ENCODE measurements around the gene SLC7A5.
"Not testable (repeated sequence)": the region's sequence is repeated elsewhere in the genome, so short reads cannot be mapped to it uniquely, and the experiment has no call there.

SLC7A5 gene

DNA sequence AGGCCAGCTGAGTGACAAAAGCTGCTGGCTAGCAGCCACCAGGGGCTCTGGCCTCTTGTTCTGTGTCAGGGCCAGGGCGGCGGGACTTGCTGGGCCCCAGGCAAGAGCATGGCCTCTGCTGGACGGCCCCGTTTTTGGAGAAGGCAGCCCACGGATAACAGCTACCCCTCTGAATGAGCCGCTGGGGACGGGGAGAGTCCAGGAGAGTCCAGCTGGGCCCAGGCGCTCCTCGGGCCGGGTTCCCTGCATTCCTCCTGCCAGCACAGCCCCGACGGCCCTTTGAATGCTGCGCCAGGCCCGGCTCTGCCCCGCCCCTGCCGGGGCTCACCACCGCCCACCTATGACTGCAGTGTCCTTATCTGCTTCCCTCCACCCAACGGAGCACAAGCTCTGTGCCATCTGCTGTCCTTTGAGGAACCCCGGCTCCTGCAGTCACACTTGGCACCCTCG is 33.4 kb downstream of the SLC7A5 start:
- no peak for DNase-seq

DNA sequence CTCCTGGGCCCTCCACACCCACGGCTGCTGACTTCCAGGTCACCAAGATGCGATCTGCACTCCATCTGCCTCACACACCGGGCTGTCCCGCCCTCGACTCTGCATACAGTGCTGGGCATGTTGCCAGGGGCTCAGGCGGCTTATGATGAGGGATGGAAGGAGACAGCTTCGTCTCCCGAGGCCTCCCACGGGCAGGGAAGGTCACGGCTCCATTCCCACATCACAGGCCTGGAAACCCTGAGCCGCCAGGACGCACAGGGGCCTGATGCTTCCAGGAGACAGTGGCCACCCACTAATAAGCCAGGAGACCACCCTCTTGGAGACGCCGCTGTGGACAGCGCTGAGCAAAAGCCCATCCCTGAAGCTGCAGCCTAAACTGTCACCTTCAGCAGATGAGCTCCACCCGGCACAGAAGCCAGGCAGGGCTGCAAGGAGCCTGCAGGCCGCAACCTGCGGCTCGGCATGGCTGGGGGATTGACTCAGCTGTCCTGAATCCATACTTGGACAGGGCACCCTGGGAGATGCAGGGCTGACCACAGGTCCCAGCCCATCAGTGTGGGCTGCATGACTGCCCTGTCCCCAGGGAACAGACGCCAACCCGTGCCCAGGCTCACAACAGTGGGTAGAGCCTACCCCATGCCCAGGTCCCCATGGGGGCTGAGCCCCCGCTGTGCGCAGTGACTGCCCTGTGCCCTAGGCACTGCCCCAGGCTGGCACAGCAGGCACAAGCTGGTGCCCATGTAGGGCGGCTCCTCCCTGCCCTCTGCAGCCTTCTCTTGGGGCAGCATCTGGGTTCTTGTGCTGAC is 34.4 kb downstream of the SLC7A5 start:
- peak in 1 of 56 donors; percentile 19 for DNase-seq

DNA sequence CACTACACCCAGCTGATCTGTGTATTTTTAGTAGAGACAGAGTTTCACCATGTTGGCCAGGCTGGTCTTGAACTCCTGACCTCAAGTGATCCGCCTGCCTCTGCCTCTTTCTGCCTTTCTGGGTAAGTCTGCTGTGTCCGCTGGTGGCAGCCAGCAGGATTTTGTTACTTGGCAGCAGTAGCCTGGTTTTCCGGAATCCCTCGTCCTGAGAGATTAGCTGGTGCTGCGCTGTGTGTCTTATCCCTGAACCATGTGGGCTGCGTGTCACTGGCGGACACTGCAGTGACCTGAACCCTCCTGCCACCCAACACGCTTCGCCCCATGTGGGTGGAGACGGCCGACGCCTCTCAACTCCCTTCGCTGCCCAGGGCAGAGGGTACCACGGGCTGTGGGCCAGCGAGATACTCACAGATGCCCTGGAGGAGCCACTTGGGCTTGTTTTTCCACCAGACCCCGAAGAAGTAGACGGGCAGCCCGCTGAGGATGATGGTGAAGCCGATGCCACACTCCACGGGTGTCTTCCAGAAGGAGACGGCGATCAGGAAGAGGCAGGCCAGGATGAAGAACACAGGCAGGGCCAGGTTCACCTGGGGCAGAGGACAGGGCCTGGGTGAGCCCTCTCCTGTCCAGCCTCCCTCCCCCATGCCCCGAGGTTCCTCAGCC is 35.2 kb downstream of the SLC7A5 start:
- no peak for DNase-seq

DNA sequence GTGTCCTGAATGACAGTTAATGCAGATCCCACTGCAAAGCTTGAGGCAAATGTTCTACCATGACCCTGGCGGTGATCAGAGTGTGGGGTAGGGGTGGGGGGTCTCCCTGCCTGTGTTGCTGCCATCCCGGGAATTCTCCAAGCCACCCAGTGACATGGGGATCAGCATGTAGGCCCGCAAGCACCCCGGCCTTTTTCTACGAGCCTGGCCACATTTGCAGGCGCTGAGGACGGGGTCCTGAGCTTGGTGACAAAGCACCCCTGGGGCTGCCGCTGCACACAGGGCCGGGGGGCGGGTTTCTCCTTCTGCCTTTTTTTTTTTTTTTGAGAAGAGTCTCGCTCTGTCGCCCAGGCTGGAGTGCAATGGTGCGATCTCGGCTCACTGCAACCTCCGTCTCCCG is 35.8 kb downstream of the SLC7A5 start:
- no peak for DNase-seq

DNA sequence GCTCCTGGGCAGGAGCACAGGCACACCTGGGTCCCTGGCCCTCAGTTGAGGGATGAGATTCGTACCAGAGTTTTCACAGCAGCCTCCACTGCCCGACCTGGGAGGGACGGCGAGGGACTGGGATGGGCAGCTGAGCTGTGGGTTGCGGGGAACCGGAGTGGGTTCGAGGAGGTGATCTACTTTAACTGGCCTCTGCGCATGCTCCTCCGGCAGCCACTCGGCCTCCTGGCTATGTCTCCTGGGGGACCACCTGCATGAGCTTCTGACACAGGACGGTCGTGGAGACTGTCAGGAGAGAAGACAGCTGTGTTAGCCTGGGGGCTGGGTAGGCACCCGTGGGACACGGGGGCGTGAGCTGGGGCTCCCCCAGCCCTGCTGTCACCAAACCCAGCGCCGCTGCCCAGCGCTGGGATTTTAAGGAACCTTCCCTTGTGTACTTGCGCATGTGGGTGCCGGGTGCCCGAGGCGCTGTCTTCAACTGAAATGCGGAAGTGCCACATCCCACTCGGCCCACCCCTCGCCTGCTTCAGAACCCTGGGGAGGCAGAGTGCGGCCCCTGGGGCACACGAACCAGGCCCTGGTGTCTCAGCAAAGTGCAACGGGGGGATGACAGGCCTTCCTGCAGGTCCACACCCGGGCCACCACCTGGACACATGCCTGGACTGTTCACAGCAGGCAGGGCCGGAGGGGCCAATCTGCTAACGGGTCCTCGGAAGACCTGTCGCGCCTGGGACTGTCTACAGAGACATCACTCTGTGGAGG is 36.4 kb downstream of the SLC7A5 start:
- DNase-seq = peak in 4 of 56 donors; percentile 12 to 39 (median 20)

DNA sequence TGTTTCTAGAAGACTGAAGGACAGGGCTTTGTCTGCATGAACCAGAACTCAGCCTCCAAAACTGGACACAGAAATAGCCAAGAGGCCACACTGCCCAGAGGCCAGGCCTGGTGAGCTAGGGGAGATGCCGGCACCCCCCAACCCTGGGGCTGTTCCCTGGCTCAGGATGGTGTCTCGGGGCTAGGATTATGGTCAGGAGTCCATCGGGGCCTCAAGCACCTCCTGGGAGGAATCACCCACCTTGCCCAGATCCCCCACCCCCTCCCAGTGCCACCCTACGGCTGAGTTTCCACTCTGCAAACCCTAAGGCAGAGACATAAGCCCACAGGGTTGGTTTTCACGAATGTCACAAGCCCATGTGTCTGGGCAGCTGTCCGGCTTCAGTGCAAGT is 37.2 kb downstream of the SLC7A5 start:
- no peak for DNase-seq

DNA sequence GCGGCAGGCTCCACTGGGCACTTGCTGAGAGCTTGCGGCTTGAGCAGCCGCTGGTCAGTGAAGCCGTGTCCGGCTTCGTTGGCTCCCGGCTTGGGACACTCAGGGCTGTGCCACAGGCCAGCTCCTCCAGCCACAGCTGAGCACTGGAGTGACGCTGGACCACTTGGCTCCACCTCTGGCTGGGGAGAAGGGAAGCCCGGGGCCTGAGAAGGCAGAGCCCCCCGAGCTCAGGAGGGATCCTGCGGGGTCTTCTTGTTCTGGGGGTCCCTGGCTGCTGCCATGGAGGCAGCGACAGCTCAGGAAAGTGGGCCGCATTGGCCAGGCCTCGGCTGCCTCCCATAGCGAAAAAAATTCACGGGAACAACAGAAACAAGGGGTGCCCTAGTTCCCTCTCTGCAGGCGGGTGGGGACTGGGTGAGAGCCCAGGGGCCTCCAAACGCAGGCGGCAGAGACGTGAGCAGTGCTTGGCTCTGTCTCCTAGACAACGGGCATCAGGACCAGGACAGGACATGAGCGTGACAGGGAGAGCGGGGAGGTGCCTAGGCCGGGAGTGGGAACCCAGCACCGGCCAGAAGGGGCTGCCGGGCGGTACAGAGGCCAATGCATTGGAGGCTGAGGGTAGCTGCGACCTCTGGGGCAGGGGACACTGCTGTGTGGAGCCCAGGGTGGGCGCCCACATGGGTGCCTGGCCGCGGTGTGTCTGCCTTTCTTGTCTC is 37.7 kb downstream of the SLC7A5 start:
- DNase-seq = peak in 3 of 56 donors; percentile 17 to 43 (median 30)

DNA sequence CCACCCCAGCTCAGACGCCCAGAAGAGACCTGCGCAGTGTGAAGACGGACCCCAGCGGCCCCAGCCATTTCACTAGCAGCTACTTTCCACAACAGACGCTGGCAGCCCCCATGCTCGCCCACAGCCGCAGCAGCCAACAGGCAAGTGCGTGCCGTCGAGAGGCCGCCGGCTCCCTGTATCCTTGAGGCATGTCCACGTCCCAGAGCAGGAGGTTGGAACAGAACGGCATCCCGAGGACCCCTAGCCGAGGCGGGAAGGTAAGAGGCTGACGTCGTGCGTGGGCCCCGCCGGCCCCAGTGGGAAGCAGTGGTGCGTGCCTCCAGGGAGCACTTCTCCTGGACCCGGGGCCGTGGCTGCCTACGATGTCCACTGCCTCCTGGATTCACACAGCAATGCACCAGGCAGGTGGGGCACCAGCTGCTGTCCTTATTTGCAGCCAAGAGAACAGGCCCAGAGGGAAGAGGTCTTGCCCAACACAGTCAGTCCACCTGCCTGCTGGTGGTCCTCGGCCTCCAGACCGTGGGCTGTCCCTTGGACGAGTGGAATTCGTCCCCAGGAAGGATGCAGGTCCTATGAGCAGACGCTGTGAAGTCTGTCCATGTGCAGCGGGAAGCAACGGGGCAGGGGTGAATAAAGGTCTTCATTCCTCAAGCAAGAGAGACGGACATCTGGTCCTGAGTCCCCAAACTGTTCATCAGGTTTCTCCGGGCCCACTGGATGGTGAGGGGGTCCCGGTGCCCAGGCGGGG is 38.5 kb downstream of the SLC7A5 start:
- no peak for DNase-seq

DNA sequence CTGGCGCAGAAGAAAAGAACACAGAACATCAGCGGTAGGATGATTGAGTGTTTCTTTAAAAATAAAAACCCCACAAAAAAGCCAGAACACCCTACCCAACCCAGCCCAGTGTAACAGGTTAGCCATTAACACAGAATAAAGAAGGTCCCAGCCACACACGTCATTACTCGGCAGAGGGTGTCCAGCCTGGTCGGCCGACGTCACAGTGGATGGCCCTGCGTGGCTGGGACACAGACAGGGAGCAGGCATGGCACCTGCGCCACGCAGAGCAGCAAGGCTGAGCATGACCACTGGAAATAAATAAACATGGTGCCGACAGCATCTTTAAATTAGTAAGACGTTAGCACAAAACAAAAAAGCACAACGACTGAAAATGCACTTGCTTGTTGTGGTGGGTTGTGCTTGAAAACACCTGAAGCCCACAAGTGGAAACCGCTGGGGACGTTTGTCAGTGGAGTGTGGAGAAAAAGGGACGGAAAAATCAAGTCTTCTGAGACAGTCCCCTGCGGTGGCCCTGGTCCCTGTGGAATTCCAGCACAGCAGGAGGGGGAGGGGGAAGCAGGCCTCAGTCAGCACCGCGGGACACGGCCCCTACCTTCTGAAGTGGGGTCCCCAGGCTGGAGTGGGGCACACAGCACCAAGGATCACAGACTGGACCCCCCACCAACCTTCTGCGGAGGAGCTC is 39.2 kb downstream of the SLC7A5 start:
- DNase-seq = no peak

DNA sequence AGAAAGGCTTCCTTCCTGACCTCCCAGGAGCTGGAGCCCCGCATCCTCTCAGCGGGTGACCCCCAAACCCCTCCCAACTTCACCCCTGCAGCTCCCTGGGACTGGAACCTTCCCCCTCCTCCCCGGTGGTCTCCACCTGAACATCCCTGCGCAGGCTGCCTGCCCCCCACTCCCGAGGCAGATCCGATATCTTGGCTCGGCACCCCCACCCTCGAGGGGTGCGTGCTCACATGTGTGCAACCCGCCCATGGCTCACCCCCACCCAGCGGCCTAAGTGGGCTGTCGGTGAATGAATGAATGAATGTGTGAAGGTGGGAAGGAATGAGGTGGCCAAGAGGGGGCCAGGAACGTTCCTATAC is 39.7 kb downstream of the SLC7A5 start:
- no peak for DNase-seq

DNA sequence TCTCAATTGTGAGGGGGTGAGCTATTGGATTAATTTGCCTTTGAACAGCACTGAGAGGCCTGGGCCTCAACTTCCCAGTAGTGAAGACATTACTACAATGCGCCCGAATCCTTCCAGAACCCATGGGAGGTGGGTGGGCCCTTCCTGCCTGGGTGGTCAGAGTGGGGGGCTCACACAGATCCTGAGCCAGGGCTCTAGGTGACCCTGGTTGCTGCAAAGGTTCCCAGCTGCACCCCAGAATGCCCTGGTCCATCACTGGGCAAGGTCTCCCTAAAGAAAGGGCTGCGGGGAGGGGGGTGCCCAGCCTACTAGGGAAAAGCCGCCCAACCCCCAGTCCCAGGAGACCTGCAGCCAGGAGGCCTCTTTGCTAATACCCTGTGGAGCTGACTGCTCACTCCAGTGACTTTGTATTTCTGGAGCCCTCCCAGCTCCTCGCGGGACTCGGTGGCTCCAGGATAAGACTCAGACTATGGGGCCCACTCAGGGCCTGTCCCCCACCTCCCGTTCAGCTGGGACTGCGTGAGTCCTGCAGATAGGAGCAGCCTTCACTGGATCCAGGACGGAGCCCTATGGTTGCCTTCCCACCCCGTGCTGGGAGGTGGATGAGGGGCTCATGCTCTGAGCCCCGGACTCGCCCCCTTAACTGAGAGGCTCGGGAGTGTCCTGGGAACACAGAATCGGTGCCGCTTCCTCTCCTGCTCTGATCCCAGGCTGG is 40.2 kb downstream of the SLC7A5 start:
- no peak for DNase-seq

DNA sequence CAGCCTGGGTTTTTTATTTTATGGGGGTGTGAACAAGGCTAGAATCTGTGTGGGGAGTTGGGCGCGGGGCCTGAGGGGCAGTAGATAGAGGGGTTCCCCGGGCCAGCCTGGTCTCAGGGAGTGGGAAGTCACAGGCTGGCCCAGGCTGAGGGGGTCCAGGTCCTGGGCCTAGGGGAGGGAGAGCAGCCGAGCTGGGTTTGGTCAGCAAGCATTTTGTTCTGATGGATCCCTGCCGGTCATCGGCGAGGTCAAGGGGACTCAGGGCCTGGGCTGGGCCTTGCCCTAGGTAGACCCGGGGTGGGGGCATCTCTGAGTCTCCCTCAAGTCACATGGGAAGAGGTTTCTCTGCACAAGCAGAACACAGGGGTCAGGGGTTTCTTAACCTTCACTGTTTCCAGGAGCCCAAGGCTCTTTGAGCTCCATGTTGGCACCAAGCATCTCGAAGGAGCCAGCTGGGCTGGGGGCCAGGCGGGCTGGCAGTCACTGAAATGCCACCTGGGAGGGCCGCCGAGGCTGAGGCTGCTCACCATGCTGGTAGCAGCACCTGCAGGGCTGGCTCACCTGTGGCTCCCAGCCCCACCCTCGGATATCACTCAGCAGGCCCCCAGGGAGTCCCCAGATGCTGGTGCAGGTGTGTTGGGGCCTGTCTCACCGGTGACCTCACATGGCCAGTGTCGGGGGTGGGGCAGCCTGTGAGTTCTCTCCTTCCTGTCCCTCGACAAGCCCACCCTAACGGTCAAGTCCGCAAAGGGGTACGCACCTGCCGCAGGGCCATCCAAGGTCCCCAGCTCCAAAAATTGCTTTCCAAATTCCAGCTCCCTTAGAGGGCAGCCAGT is 41.0 kb downstream of the SLC7A5 start:
- no peak for DNase-seq

DNA sequence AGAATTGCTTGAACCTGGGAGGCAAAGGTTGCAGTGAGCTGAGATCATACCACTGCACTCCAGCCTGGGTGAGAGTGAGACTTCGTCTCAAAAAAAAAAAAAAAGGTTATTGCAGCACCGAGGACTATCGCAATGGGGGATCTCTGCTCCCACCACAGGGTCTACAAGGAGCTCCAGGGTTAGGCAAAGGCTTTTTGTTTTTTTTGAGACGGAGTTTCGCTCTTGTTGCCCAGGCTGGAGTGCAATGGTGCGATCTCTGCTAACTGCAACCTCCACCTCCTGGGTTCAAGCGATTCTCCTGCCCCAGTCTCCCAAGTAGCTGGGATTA is 41.8 kb downstream of the SLC7A5 start:
- DNase-seq = not testable (repeated sequence)

DNA sequence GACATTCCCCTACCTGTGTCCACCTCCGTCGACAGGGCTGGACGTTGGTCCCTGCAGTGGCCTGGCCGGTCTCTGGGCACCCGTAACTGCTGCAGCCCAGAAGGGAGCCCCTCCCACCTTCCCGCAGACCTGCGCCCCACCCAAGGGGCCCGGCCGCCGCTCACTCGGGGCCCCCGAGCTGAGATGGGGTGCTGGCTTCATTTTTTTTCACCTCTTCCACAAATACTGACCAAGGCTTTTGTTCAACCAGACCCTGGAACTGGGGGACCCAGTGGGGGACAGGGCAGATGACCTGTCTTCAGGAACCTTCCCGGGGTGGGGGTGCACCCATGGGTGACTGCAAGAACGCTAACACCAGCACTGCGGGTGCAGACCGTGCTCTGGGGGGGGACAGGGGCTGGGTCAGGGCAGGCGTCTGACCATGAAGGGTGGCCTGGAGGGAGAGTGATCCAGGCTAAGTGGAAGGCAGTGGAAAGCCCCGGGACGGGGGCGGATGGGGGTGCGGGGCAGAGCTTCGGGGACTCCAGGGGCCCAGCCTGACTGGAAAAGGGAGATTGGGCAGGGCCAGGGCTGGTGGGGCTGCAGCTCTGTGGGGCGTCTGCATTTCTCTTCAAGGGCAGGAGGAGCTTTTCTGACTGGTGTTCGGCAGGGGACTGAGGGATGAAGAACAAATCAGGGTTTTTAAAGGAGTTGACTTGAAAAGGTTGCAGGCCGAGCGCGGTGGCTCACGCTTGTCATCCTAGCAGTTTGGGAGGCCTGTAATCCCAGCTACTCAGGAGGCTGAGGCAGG is 42.3 kb downstream of the SLC7A5 start:
- DNase-seq = no peak

DNA sequence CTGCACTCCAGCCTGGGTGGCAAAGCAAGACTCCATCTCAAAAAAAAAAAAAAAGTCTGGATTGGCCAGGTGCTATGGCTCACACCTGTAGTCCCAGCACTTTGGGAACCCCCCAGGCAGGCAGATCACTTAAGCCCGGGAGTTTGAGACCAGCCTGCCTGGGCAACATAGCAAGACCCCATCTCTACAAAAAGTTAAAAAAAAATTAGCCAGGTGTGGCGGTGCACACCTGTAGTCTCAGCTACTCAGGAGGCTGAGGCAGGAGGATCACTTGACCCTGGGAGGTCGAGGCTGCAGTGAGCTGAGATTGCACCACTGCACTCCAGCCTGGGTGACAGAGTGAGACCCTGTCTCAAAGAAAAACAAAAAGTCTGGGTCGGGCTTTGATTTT is 42.9 kb downstream of the SLC7A5 start:
- not testable (repeated sequence) for DNase-seq

DNA sequence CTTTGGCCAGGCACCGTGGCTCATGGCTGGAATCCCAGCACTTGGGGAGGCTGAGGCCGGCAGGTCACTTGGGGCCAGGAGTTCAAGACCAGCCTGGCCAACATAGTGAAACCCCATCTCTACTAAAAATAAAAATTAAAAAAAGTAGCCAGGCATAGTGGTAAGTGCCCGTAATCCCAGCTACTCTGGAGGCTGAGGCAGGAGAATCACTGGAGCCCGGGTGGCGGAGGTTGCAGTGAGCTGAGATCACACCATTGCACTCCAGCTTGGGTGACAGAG is 43.5 kb downstream of the SLC7A5 start:
- DNase-seq = not testable (repeated sequence)

DNA sequence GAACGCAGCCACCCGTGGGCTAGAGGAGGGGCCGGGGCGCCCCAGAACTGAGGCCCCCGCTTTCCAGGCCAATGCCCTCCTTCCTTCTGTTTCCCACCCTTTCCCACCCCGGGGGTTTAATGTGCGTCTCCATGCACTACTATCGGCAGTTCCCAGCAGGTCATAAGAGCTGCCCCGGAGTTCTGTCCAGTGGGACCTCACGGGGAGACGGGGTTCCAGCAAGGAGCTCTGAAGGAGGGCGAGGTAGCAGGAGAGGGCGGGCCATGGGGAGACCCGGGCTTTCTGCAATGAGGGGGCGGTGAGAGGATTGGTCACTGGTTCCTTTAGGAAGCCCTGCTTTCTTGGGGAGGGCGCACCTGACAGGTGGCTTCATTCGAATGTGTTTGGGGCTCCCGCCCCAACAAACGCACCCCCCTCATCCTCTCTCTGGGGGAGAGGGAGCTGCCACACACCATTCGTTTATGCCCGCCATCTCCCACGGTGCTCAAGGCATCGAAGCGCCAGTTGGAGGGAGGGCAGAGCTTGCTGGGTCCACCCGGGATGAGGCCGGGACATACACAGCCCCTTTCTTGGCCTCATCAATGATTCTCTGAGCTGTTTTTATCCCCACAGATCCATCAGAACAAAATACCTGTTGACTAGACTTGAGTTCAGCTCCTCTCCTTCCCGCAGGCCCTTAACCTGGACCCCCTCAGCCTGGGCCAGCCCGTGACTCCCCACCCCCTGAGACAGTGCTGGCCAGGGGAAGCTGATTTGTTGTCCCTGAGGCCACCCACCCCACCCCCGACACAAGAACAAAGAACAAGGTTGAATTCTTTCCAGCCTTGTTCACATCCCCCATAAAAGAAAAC is 44.1 kb downstream of the SLC7A5 start:
- no peak for DNase-seq

Measured in nucleus accumbens (tissue), 56 donors.